ENCODE results near the gene ELAVL1.
"Not testable (repeated sequence)": the region's sequence is repeated elsewhere in the genome, so short reads cannot be mapped to it uniquely, and the experiment has no call there.

ELAVL1 gene

DNA sequence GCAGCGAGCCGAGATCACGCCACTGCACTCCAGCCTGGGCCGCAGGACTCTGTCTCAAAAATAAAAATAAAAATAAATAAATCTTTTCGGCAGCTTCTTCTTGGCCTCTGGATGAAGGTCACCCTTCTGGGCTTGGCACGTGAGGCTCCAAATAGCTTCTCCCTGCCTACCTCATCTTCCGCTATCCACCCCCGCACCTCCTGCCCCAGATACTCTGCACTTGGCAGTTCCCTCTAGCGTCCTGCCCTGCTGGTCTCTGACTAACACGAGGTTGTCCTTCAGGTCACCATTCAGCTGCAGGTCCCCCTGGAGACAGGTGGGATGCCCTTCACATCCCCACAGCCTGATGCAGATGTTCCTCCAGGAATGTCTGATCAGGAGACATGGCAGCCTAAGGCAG lies 38.6 kb upstream of the ELAVL1 start:
- DNase-seq (ENCODE audit: low read depth), result no peak
- no peak overlapping the region for H3K4me3 ChIP-seq (replicated peaks; ENCODE audit: low read depth, low read length)
- TF ChIP-seq, protein P1, sequence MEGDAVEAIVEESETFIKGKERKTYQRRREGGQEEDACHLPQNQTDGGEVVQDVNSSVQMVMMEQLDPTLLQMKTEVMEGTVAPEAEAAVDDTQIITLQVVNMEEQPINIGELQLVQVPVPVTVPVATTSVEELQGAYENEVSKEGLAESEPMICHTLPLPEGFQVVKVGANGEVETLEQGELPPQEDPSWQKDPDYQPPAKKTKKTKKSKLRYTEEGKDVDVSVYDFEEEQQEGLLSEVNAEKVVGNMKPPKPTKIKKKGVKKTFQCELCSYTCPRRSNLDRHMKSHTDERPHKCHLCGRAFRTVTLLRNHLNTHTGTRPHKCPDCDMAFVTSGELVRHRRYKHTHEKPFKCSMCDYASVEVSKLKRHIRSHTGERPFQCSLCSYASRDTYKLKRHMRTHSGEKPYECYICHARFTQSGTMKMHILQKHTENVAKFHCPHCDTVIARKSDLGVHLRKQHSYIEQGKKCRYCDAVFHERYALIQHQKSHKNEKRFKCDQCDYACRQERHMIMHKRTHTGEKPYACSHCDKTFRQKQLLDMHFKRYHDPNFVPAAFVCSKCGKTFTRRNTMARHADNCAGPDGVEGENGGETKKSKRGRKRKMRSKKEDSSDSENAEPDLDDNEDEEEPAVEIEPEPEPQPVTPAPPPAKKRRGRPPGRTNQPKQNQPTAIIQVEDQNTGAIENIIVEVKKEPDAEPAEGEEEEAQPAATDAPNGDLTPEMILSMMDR (IDR thresholded peaks at IDR 0.05; ENCODE audit: low read length, missing control alignments), result no peak

DNA sequence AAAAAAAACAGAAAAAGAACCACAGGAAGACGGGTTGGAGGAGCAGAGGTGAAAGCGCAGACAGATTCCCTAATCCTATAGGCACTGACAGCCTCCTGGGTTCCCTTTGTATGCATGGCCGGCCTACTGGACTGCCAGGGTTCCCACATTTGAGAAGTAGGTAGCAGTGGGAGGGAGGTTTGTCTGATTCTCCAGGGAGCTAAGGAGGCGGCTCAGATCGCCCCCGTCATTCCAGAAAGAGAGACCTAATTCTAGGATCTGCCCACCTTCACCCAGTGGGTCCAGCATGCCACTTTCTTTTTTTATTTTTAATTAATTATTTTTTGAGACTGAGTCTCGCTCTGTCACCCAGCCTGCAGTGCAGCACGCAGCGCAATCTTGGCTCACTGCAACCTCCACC lies 37.5 kb upstream of the ELAVL1 start:
- TF ChIP-seq, protein P1 (IDR thresholded peaks at IDR 0.05; ENCODE audit: low read length, missing control alignments), result no peak
- DNase-seq (ENCODE audit: low read depth), result no peak
- H3K4me3 ChIP-seq (replicated peaks; ENCODE audit: low read depth, low read length), result no peak overlapping the region

DNA sequence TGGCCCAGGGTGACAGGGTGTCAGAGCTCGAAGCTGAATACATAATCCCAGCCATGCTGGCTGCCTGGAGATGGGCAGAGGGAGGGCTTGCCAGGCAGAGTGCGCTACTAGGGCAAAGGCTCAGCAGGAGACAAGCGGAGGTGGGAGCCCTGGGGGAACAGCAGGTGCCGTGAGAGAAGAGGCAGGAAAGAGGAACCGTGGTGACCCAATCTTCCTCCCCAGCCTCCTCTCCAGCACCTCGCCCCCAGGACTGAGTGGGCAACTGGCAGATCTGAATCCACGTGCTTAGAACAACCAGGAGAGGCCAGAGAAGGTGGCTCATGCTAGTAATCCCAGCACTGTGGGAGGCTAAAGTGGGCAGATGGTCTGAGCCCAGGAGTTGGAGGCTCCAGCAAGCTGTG lies 36.1 kb upstream of the ELAVL1 start:
- TF ChIP-seq, protein P1 (IDR thresholded peaks at IDR 0.05; ENCODE audit: low read length, missing control alignments), result no peak
- H3K4me3 ChIP-seq (replicated peaks; ENCODE audit: low read depth, low read length), result no peak overlapping the region

DNA sequence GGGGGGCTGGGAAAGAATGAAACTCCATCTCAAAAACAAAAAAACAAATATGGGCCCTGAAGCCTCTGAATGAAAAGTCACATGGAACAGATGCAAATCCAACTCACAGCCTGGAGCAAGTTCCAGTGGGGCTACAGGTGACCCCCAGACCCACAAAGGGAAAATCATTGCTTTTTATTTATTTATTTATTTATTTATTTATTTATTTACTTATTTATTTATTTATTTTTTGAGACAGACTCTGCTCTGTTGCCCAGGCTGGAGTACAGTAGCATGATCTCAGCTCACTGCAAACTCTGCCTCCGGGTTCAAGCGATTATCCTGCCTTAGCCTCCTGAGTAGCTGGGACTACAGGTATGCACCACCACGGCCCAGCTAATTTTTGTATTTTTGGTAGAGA lies 33.8 kb upstream of the ELAVL1 start:
- H3K4me3 ChIP-seq (replicated peaks; ENCODE audit: low read depth, low read length), result no peak overlapping the region
- no peak for DNase-seq (ENCODE audit: low read depth)
- TF ChIP-seq, protein P1 (IDR thresholded peaks at IDR 0.05; ENCODE audit: low read length, missing control alignments), result no peak

More for the DNA sequence above, 36.1 kb upstream of the ELAVL1 start:
- no peak for DNase-seq (ENCODE audit: low read depth)

DNA sequence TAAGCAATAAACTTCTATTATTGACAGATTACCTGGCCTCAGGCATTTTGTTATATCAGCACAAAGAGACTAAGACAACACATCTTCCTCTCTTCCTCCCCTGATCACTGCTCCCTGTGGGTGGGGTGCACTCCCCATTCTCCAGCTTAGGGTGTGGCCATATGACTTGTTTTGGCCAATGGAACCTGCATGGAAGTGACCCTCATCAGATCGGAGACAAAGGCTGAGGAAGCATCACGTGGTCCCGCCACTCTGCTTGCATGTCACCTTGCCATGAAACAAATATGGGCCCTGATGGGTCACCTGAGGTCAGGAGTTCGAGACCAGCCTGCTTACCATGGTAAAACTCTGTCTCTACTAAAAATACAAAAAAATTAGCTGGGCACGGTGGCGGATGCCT lies 33.4 kb upstream of the ELAVL1 start:
- no peak overlapping the region for H3K4me3 ChIP-seq (replicated peaks; ENCODE audit: low read depth, low read length)
- TF ChIP-seq, protein P1 (IDR thresholded peaks at IDR 0.05; ENCODE audit: low read length, missing control alignments), result no peak
- no peak for DNase-seq (ENCODE audit: low read depth)

DNA sequence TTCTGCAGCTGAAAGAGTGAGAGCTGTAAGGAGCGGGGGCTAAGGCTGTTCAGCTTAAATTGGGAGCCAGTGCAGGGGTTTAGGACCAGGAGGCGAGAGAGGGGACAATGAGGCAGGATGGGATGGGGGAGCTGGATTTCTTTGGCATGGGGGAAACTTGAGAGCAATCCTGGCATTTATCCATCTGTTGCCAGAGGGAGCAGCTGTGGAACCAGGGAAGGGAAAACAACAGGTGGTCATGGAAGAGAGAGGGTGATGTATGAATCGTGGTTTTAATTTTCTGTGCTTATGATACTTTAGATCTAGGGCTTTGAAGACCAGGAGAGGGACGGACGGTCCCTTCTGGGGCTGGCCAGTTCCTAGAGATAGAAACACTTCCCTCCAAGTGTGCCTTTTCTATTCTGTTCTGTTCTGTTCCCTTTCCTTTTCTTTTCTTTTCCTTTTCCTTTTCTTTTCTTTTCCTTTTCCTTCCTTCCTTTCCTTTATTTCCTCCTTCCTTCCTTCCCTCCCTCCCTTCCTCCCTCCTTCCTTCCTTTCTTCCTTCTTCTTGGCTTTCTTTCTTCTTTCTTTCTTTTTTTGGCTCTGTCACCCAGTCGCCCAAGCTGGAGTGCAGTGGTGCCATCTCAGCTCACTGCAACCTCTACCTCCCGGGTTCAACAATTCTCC lies 31.1 kb upstream of the ELAVL1 start:
- TF ChIP-seq, protein P1 (IDR thresholded peaks at IDR 0.05; ENCODE audit: low read length, missing control alignments), result no peak
- DNase-seq (ENCODE audit: low read depth), result no peak
- H3K4me3 ChIP-seq (replicated peaks; ENCODE audit: low read depth, low read length), result no peak overlapping the region

DNA sequence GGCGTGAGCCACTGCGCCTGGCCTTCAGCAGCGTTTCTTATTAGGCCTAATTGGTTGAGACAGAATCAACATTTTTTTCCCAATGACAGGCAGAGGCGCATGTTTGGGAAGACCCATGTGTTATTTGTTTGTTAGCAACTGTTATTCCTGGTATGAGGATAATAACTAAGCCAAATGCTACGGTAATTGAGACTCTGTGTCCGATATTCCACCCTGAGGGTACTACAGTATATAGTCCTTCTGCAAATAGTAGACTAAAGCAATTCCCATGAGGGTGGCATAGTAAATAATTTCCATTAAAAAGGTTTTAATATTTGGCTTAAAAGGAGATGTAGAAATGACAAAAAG lies 28.7 kb upstream of the ELAVL1 start:
- TF ChIP-seq, protein P1 (IDR thresholded peaks at IDR 0.05; ENCODE audit: low read length, missing control alignments), result no peak
- H3K4me3 ChIP-seq (replicated peaks; ENCODE audit: low read depth, low read length), result no peak overlapping the region
- DNase-seq (ENCODE audit: low read depth), result no peak

DNA sequence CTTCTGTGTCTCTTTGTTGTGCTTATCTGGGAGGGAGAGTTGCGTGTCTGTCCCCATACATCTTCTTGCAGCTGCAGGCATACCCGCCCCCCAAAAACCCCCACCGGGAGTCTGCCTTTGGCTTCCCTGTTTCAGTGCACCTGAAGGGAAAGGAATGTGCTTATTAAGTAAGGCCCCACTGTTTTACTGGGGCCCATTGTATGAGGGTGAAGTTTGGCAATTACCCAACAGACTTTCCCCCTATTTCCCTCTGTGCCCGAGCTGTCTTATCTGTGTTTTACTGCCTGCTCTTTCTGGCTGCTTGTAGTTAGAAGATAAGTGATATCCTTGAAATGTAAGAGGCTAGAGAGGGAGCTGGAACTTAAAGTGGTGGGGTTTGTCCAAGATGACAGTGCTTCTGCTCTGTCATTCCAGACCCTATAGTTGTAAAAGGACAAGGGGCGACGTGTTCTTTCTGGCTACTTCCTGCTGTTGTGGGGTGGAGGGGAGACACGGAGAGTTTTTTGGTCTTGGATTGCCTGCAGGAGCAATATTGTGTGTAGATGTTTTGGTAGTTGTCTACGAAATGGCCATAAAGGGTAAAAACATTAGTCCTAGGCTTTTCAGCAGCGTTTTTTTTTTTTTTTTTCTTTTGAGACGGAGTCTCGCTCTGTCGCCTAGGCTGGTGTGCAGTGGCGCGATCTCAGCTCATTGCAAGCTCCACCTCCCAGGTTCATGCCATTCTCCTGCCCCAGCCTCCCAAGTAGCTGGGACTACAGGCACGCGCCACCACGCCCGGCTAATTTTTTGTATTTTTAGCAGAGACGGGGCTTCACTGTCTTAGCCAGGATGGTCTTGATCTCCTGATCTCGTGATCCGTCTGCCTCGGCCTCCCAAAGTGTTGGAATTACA lies 28.1 kb upstream of the ELAVL1 start:
- not testable (repeated sequence) for DNase-seq (ENCODE audit: low read depth); H3K4me3 ChIP-seq (replicated peaks; ENCODE audit: low read depth, low read length)
